OCI-LY3 (cell line): ENCODE results near the gene SNTG2.

Experiments
- H2AFZ ChIP-seq: fragments of 200-600, 300-600 bp; shearing (Covaris generic); 2 replicates; pipeline ENCODE4 v1.6.0; 2014; ENCODE audit warnings: antibody characterized with exemption, low read depth, low read length
- H3K27ac ChIP-seq: fragments of 200-600, 300-600 bp; sonication (generic); 2 replicates; pipeline ENCODE4 v1.5.1; 2014; ENCODE audit warnings: mild to moderate bottlenecking, low read length, moderate library complexity, mixed read lengths
- H3K27me3 ChIP-seq: fragments of 200-600, 300-600 bp; sonication (generic); 2 replicates; pipeline ENCODE4 v1.6.1; 2014; ENCODE audit warnings: low read depth, low read length, mixed read lengths
- H3K36me3 ChIP-seq: fragments of 200-600, 300-600 bp; sonication (generic); replicated peaks from 2 replicates; pipeline ENCODE3; 2014; ENCODE audit warnings: low read depth, low read length, mixed read lengths
- H3K4me1 ChIP-seq: fragments of 300-600, 200-600 bp; sonication (generic); 2 replicates; pipeline ENCODE4 v1.6.1; 2014; ENCODE audit warnings: low read length, mixed read lengths
- H3K4me2 ChIP-seq: fragments of 200-600, 300-600 bp; sonication (generic); 2 replicates; pipeline ENCODE4 v1.6.1; 2014; ENCODE audit warnings: low read length, mixed read lengths
- H3K4me3 ChIP-seq: fragments of 300-600, 200-600 bp; sonication (generic); 2 replicates; pipeline ENCODE4 v1.5.1; 2014; ENCODE audit warnings: antibody characterized with exemption, mild to moderate bottlenecking, low read length, moderate library complexity
- H3K79me2 ChIP-seq: fragments of 300-600, 200-600 bp; shearing (Covaris generic); 2 replicates; pipeline ENCODE4 v1.6.1; 2014; ENCODE audit warnings: mild to moderate bottlenecking, low read length, mixed read lengths
- H3K9ac ChIP-seq: fragments of 300-600, 200-600 bp; shearing (Covaris generic); 2 replicates; pipeline ENCODE4 v1.6.0; 2014; ENCODE audit warnings: mild to moderate bottlenecking, low read length, moderate library complexity
- H3K9me3 ChIP-seq: fragments of 200-600, 300-600 bp; shearing (Covaris generic); 2 replicates; pipeline ENCODE4 v1.6.1; 2014; ENCODE audit warnings: low read length, mixed read lengths; ENCODE audit not compliant: insufficient read depth
- H4K20me1 ChIP-seq: fragments of 200-600, 300-600 bp; sonication (generic); 2 replicates; pipeline ENCODE4 v1.6.1; 2016; ENCODE audit warnings: low read length, mixed read lengths; ENCODE audit not compliant: insufficient read depth
- EZH2phosphoT487 ChIP-seq: fragments of 200-600 bp; shearing (Covaris generic); IDR thresholded peaks from 2 replicates; pipeline ENCODE4 v1.6.1; 2018; ENCODE audit warnings: antibody characterized with exemption, mixed run types, low read depth
- TF ChIP-seq, protein P1 (sequence below): fragments of 200-600, 300-600 bp; sonication (generic); IDR thresholded peaks from 2 replicates; pipeline ENCODE4 v1.5.1; 2014; ENCODE audit warnings: antibody characterized with exemption, low read length, low read depth

The SNTG2 gene

DNA sequence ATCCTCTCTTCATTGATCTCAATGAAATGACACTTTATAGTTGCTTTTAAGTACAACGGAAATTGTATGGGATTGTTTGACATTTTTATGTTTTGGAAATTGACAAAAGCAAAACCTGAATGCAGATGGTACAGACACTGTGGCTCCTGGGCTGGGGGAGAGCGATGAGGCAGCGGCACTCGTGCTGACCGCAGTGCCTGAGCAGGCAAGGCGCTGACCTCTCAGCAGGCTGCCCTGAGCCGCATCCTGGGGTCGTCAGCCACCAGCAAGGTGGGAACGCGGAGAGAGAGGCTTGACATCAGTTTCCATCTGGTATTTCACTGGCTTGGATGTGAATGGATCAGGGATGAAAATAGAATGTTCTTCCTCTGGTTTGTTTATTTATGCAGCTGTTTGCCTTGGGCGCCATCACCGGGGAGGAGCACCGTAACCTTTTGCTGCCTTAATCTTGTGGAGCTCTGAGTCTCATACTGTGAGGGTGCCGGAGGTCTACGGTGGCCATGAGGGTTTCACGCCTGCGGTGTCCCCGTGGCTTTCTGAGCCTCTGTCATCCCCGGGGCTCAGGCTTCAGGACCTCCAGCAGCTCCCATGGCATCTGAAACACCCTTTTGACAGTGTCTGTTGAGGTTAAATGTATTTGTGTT is 367.8 kb downstream of the SNTG2 start:
- Histone ChIP-seq H3K4me1 (no peaks in the 10 kb centered on the region), H3K4me3 (no peak overlapping the region), H3K79me2 (no peaks in the 10 kb centered on the region), H3K9me3 (no peaks in the 10 kb centered on the region), H3K27me3 (no peaks in the 10 kb centered on the region), H3K4me2 (no peak overlapping the region), H4K20me1 (no peaks in the 10 kb centered on the region), H2AFZ (no peak overlapping the region), H3K9ac (no peak overlapping the region), H3K36me3 (no peaks in the 10 kb centered on the region), H3K27ac (no peak overlapping the region)
- TF ChIP-seq, protein P1, sequence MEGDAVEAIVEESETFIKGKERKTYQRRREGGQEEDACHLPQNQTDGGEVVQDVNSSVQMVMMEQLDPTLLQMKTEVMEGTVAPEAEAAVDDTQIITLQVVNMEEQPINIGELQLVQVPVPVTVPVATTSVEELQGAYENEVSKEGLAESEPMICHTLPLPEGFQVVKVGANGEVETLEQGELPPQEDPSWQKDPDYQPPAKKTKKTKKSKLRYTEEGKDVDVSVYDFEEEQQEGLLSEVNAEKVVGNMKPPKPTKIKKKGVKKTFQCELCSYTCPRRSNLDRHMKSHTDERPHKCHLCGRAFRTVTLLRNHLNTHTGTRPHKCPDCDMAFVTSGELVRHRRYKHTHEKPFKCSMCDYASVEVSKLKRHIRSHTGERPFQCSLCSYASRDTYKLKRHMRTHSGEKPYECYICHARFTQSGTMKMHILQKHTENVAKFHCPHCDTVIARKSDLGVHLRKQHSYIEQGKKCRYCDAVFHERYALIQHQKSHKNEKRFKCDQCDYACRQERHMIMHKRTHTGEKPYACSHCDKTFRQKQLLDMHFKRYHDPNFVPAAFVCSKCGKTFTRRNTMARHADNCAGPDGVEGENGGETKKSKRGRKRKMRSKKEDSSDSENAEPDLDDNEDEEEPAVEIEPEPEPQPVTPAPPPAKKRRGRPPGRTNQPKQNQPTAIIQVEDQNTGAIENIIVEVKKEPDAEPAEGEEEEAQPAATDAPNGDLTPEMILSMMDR: no peak
- no peak for TF ChIP-seq EZH2phosphoT487

DNA sequence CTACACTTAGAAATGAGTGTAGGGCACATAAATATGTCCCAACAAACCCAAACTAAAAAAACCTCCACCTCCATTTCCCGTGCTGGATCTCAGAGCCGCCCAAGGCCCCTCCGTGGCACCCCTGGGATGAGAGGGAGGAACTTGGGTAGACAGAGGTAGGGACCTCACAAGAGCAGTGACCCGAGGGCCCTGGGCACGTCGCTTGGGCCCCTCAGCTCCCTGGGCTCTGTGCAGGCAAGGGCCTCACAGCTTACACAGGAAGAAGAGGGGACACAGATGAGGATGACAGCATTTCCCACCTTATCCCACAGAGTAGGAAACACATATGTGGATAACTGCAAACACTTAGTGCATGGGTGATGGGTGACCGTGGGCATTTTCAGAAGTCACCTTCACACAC is 368.7 kb downstream of the SNTG2 start:
- no peaks in the 10 kb centered on the region for H4K20me1 ChIP-seq
- TF ChIP-seq, protein P1: no peak
- H3K9ac ChIP-seq: no peak overlapping the region
- no peaks in the 10 kb centered on the region for H3K36me3 ChIP-seq
- no peaks in the 10 kb centered on the region for H3K79me2 ChIP-seq
- H3K9me3 ChIP-seq: no peaks in the 10 kb centered on the region
- H2AFZ ChIP-seq: no peak overlapping the region
- no peak overlapping the region for H3K4me2 ChIP-seq
- no peak overlapping the region for H3K4me3 ChIP-seq
- H3K4me1 ChIP-seq: no peaks in the 10 kb centered on the region
- no peaks in the 10 kb centered on the region for H3K27me3 ChIP-seq
- H3K27ac ChIP-seq: no peak overlapping the region

DNA sequence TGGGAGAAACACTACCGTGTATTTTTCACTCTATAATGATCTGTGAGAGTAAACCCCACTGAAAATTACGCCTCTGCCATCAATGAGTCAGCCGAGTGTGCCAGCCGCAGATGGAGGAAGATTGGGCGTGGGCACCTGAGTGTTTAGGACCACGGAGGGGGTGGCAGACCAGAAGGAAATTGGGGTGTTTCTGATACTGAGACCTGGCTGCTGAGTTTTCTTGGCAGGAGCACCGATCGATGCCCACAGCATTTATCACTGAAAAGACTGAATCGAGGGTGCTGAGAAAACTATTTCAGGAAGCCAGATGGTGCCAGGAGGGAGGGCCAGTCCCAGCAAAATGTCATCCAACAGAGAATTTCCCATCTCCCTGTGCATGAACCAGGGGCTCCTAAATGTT is 370.7 kb downstream of the SNTG2 start:
- H3K4me1 ChIP-seq: no peaks in the 10 kb centered on the region
- TF ChIP-seq, protein P1: no peak
- TF ChIP-seq EZH2phosphoT487: no peak
- no peak overlapping the region for H3K9ac ChIP-seq
- H3K27ac ChIP-seq: no peak overlapping the region
- no peaks in the 10 kb centered on the region for H3K79me2 ChIP-seq
- H3K9me3 ChIP-seq: no peaks in the 10 kb centered on the region
- no peak overlapping the region for H3K4me2 ChIP-seq
- no peaks in the 10 kb centered on the region for H3K36me3 ChIP-seq
- no peaks in the 10 kb centered on the region for H4K20me1 ChIP-seq
- H2AFZ ChIP-seq: no peak overlapping the region
- H3K27me3 ChIP-seq: no peaks in the 10 kb centered on the region
- no peak overlapping the region for H3K4me3 ChIP-seq

DNA sequence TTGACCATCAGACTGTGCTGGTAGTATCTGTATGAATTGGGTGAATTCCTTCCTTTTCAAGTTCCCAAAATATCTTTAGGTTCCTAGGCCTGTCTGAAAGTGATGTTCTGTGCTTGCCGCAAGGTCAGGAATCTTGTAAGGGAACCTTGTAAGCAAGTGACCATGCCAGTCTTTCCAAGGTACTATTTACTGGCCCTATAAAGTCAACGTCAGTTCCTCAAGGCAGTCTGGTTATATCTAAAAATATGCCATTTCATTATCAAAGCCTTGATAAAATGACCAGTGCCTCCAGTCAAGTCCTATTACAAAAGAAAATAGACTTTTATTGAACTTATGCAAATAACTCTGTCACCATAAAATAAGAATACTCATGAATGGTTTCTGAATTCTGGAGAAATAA is 374.2 kb downstream of the SNTG2 start:
- Histone ChIP-seq H2AFZ (no peak overlapping the region), H3K9me3 (no peaks in the 10 kb centered on the region), H3K4me1 (no peaks in the 10 kb centered on the region), H3K79me2 (no peaks in the 10 kb centered on the region), H3K27me3 (no peaks in the 10 kb centered on the region), H3K9ac (no peak overlapping the region), H3K27ac (no peak overlapping the region), H4K20me1 (no peaks in the 10 kb centered on the region), H3K4me3 (no peak overlapping the region), H3K4me2 (no peak overlapping the region), H3K36me3 (no peaks in the 10 kb centered on the region)
- TF ChIP-seq EZH2phosphoT487: no peak
- TF ChIP-seq, protein P1: no peak
